Keratinocyte (primary cell): ENCODE data around the gene MYOD1. TPM values are rescaled to one million over a fixed set of nuclear protein-coding genes. Genes with fewer than 3 reads are reported as not detected.

ENCODE experiments used
- DNase-seq: peaks from one replicate; pipeline ENCODE4 v3.0.0-alpha.2; 2011; ENCODE audit warnings: low read depth, missing footprints, low spot score
- FAIRE-seq: peaks from 2 replicates; lab custom pipeline; 2011; peaks lifted over from hg19 to GRCh38; lab: Jason Lieb, UNC
- H2AFZ ChIP-seq: 2 replicates; pipeline ENCODE4 v1.6.0; 2012; ENCODE audit warnings: low read length, control low read depth, inconsistent platforms; ENCODE audit not compliant: control insufficient read depth
- H3K27ac ChIP-seq: 2 replicates; pipeline ENCODE4 v1.5.1; 2011; ENCODE audit warnings: low read length; ENCODE audit not compliant: control insufficient read depth, insufficient read depth
- H3K27me3 ChIP-seq: 3 replicates; pipeline ENCODE4 v1.6.0; 2011; ENCODE audit warnings: low read length; ENCODE audit not compliant: control insufficient read depth, insufficient read depth; ENCODE audit errors: extremely low read depth
- H3K36me3 ChIP-seq, 2 experiments: 2 replicates in 1 of 2; 3 replicates in 1 of 2; pipeline ENCODE4 v1.5.1; 2011; ENCODE audit warnings: low read length in 2 of 2, mild to moderate bottlenecking in 1 of 2; ENCODE audit not compliant: control insufficient read depth in 2 of 2, insufficient read depth in 2 of 2; ENCODE audit errors: extremely low read depth in 1 of 2
- H3K4me1 ChIP-seq: 3 replicates; pipeline ENCODE4 v1.5.1; 2011; ENCODE audit warnings: low read length; ENCODE audit not compliant: control insufficient read depth, insufficient read depth; ENCODE audit errors: extremely low read depth
- H3K4me2 ChIP-seq: 3 replicates; pipeline ENCODE4 v1.6.0; 2011; ENCODE audit warnings: low read depth, low read length; ENCODE audit not compliant: control insufficient read depth, insufficient read depth; ENCODE audit errors: extremely low read depth
- H3K4me3 ChIP-seq, 3 experiments: fragments of 200-600 bp in 1 of 3; sonication (generic) in 1 of 3; 2 replicates in 2 of 3; 3 replicates in 1 of 3; pipeline ENCODE4 v1.5.1; 2011 to 2016; ENCODE audit warnings: low read length in 3 of 3, mild to moderate bottlenecking in 3 of 3, control low read depth in 2 of 3, inconsistent platforms in 1 of 3, low read depth in 1 of 3, mixed read lengths in 1 of 3, mixed run types in 1 of 3, moderate library complexity in 1 of 3; ENCODE audit not compliant: control insufficient read depth in 2 of 3, insufficient read depth in 2 of 3; ENCODE audit errors: extremely low read depth in 1 of 3
- H3K79me2 ChIP-seq: 2 replicates; pipeline ENCODE4 v1.6.0; 2012; ENCODE audit warnings: low read length; ENCODE audit not compliant: control insufficient read depth, insufficient read depth
- H3K9ac ChIP-seq: 3 replicates; pipeline ENCODE4 v1.6.0; 2011; ENCODE audit warnings: low read length; ENCODE audit not compliant: control insufficient read depth, insufficient read depth; ENCODE audit errors: extremely low read depth
- H3K9me1 ChIP-seq: 3 replicates; pipeline ENCODE4 v1.6.0; 2011; ENCODE audit warnings: low read length; ENCODE audit not compliant: control insufficient read depth, insufficient read depth; ENCODE audit errors: extremely low read depth
- H3K9me3 ChIP-seq: 2 replicates; pipeline ENCODE4 v1.5.1; 2012; ENCODE audit warnings: low read depth, low read length; ENCODE audit not compliant: control insufficient read depth
- H4K20me1 ChIP-seq: 3 replicates; pipeline ENCODE4 v1.6.0; 2011; ENCODE audit warnings: low read length; ENCODE audit not compliant: control insufficient read depth, insufficient read depth; ENCODE audit errors: extremely low read depth
- CTCF ChIP-seq, 3 experiments: IDR thresholded peaks in 1 of 3; conservative IDR thresholded peaks in 1 of 3; optimal IDR thresholded peaks in 1 of 3; 2 replicates in 2 of 3; 3 replicates in 1 of 3; pipeline versions ENCODE3 to v1.5.1; 2011; ENCODE audit warnings: low read length in 3 of 3, mild to moderate bottlenecking in 3 of 3, moderate library complexity in 2 of 3, control low read depth in 1 of 3, inconsistent platforms in 1 of 3; ENCODE audit not compliant: insufficient read depth in 2 of 3; ENCODE audit errors: extremely low read depth in 1 of 3
- EZH2 ChIP-seq: IDR thresholded peaks from one replicate; pipeline ENCODE4 v1.6.1; 2012; ENCODE audit warnings: inconsistent platforms, mild to moderate bottlenecking, low read length, moderate library complexity
- dilution Hi-C: fragments of 300-500 bp; cut with MboI; formaldehyde crosslinking; loops from one replicate; pipeline ENCODE4 v1.7.0; 2020; ENCODE audit warnings: low sequenced_read_pairs; ENCODE audit not compliant: extremely low pct_ligation_motif_present
- polyA plus RNA-seq, 5 experiments: library from polyadenylated mRNA; depleted of rRNA in 3 of 5; stranded (reverse) in 3 of 5; stranded (forward) in 1 of 5; unstranded in 1 of 5; fragments of >200 nt; gene quantifications; 1 replicate in 1 of 5; 2 replicates in 3 of 5; 3 replicates in 1 of 5; pipeline versions ENCODE4 v1.2.1 to v1.2.3, GENCODE V29; 2011 to 2012; ENCODE audit warnings: missing spikeins in 2 of 5, low read depth in 1 of 5, low replicate concordance in 1 of 5

MYOD1 gene
- polyA plus RNA-seq, 1 donor (not counting 4 experiments of a cell fraction or from before 2014, with no cell fraction given), result not detected

GRCh38 chr11:17764446-17765218 is 45.3 kb downstream of the MYOD1 start:
- H3K9me1 ChIP-seq, result no peaks in the 10 kb centered on the region
- H3K4me3 ChIP-seq, result no peak overlapping the region
- H4K20me1 ChIP-seq, result no peaks in the 10 kb centered on the region
- H2AFZ ChIP-seq, result no peak overlapping the region
- H3K4me1 ChIP-seq, result no peaks in the 10 kb centered on the region
- no peak overlapping the region for H3K9ac ChIP-seq
- no peak overlapping the region for H3K4me2 ChIP-seq
- H3K27ac ChIP-seq, result no peak overlapping the region
- no peaks in the 10 kb centered on the region for H3K36me3 ChIP-seq
- no peak for DNase-seq
- dilution Hi-C loops, result no loop called here
- no peaks in the 10 kb centered on the region for H3K9me3 ChIP-seq
- H3K79me2 ChIP-seq, result no peaks in the 10 kb centered on the region
- FAIRE-seq, result no peak
- no peak for TF ChIP-seq EZH2
- no peak for TF ChIP-seq CTCF (optimal IDR thresholded peaks at IDR 0.05 in 1 of 3, IDR thresholded peaks at IDR 0.05 in 1 of 3, conservative IDR thresholded peaks at IDR 0.05 in 1 of 3; ENCODE audit: extremely low read depth in 1 of 3, insufficient read depth in 2 of 3, low read length in 3 of 3)
- H3K27me3 ChIP-seq, result no peaks in the 10 kb centered on the region

DNA sequence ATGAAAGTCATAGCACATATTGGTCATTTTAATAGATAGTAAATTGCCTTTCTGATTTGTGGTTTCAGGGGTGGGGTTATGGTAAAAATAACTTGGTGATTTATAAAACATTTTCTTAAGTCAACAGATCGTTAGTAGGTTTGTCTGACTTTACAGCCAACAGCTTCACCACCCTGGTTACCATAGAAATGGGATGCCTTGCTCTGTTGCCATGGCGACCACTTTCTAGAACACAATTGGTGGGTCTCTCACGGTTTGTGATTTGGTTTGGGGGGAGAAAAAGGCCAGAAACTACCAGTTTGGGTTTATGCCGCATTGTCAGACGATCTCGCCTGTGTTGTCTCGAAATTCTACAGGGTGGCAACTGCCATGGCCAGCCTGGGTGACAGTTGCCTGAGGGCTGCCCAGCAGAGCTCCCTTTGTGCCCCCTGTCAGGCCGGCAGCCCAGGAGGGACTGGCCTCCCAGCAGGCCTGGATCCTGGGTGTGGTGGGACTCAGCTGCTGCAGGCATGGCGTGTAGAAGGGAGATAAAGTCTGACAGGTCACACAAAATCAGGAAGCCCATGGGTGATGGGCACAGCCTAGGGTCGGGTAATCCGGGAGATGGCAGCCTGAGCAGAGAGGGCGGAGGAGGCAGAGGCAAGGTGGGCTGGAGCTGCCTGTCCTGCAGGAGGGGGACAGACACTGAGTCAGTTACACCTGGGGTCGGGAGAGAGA is 46.1 kb downstream of the MYOD1 start:
- H3K9me3 ChIP-seq, result no peaks in the 10 kb centered on the region
- no peaks in the 10 kb centered on the region for H3K4me1 ChIP-seq
- DNase-seq, result no peak
- H3K79me2 ChIP-seq, result no peaks in the 10 kb centered on the region
- H3K4me2 ChIP-seq, result no peak overlapping the region
- FAIRE-seq, result no peak
- TF ChIP-seq EZH2, result no peak
- no peak for TF ChIP-seq CTCF (optimal IDR thresholded peaks at IDR 0.05 in 1 of 3, IDR thresholded peaks at IDR 0.05 in 1 of 3, conservative IDR thresholded peaks at IDR 0.05 in 1 of 3; ENCODE audit: extremely low read depth in 1 of 3, insufficient read depth in 2 of 3, low read length in 3 of 3)
- H3K27me3 ChIP-seq, result no peaks in the 10 kb centered on the region
- no peak overlapping the region for H3K9ac ChIP-seq
- no peak overlapping the region for H3K27ac ChIP-seq
- H2AFZ ChIP-seq, result no peak overlapping the region
- no peak overlapping the region for H3K4me3 ChIP-seq
- H3K9me1 ChIP-seq, result no peaks in the 10 kb centered on the region
- no peaks in the 10 kb centered on the region for H3K36me3 ChIP-seq
- dilution Hi-C loops, result no loop called here
- no peaks in the 10 kb centered on the region for H4K20me1 ChIP-seq
